SU-DHL-6 (cell line): ENCODE measurements around the gene ZC3H7A.

ENCODE experiments used
- CTCF ChIP-seq: fragments of 200-600 bp; sonication (generic); IDR thresholded peaks from one replicate; pipeline ENCODE4 v1.5.1; 2017; ENCODE audit warnings: antibody characterized with exemption, mild to moderate bottlenecking, low read length, moderate library complexity; ENCODE audit not compliant: insufficient read depth, poor library complexity, severe bottlenecking
- EZH2phosphoT487 ChIP-seq: fragments of 200-600 bp; sonication (generic), shearing (Covaris generic); conservative IDR thresholded peaks from 2 replicates; pipeline ENCODE4 v1.6.1; 2018; ENCODE audit warnings: mild to moderate bottlenecking, antibody characterized with exemption, low read length, moderate library complexity, mixed read lengths

GRCh38 chr16:11781773-11782172, 15.3 kb downstream of the ZC3H7A start:
- TF ChIP-seq EZH2phosphoT487 (no peak), CTCF (no peak)
